Activated CD4-positive, alpha-beta T cell treated with anti-CD3 and anti-CD28 coated beads for 36 hours (primary cell): ENCODE results near the gene TPPP. TPM values are rescaled to one million over a fixed set of nuclear protein-coding genes. Genes with fewer than 3 reads are reported as not detected.
"Not testable (repeated sequence)": the region's sequence is repeated elsewhere in the genome, so short reads cannot be mapped to it uniquely, and the experiment has no call there.

Source experiments
- ATAC-seq: fragments of 200-7000 bp; cut with Tn5 transposase; one replicate; pipeline ENCODE4 v1.10.0; 2021; ENCODE audit warnings: mild to moderate bottlenecking, moderate library complexity
- CTCF ChIA-PET: fragments of 350-600 bp; sonication (Branson Sonifier 250); formaldehyde crosslinking; loops from one replicate; lab custom pipeline; 2021; ENCODE audit warnings: antibody characterized with exemption; lab: Charles Lee
- POLR2A ChIA-PET: fragments of 350-600 bp; sonication (Branson Sonifier 250); formaldehyde crosslinking; loops from one replicate; lab custom pipeline; 2021; ENCODE audit warnings: antibody characterized with exemption, inconsistent platforms; lab: Charles Lee
- DNase-seq: peaks from one replicate; pipeline ENCODE4 v3.0.0-alpha.2; 2020
- H3K27ac Mint-ChIP-seq: one replicate; pipeline ENCODE4 v1.8.0; 2021; ENCODE audit warnings: mixed read lengths
- H3K27me3 Mint-ChIP-seq: one replicate; pipeline ENCODE4 v1.8.0; 2021; ENCODE audit warnings: mixed read lengths
- H3K36me3 Mint-ChIP-seq: one replicate; pipeline ENCODE4 v1.8.0; 2021; ENCODE audit warnings: low read depth, mixed read lengths
- H3K4me1 Mint-ChIP-seq: one replicate; pipeline ENCODE4 v1.8.0; 2021; ENCODE audit warnings: mixed read lengths
- H3K4me3 Mint-ChIP-seq: one replicate; pipeline ENCODE4 v1.8.0; 2021; ENCODE audit warnings: mild to moderate bottlenecking, moderate library complexity, mixed read lengths
- H3K9me3 Mint-ChIP-seq: one replicate; pipeline ENCODE4 v1.8.0; 2021; ENCODE audit warnings: low read depth, mixed read lengths
- intact Hi-C, 2 experiments: fragments of 100-400 bp; cut with DNase I in 1 of 2; cut with micrococcal nuclease in 1 of 2; formaldehyde crosslinking; loops; one replicate each; pipeline versions ENCODE4 v1.14.2 to v1.15.1; 2022 to 2024; cut with DNase I, micrococcal nuclease
- total RNA-seq, 2 experiments: library from RNA; stranded (reverse); gene quantifications; one replicate each; pipeline ENCODE4 v1.2.3, GENCODE V29; 2021

TPPP gene
- total RNA-seq, 2 experiments from 2014 or later: 0.21 TPM

DNA sequence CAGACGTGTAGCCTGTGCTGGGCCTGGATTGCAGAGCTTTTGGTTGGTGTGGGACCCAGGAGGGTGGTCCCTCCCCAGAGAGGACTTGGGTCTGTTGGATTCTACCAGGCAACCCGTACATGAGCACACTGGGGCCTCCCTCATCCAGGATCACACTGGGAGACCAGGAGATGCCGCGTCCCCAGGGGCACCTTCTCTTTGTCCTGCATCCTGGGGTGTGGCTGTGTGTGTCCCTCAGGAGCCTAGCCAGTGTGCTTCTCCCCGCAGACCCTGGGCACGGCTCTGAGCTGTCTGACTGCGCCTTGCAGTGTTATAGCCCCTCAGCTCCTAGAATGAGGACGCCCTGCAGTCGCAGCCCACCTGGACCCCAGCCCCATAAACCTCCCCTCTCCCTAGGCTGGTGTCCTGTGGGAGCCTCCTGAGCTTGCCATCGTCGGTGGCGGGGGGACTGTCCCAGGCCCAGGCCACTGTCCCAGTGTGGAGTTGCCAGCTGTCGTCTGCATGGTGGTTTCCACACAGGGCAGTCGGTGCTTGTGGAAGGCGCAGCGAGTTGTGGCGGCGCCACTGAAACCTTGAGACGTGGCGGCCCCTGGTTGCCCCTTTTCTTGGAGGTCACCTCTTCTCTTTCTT, 53.5 kb downstream of the TPPP start:
- Mint-ChIP-seq H3K36me3 (peaks cover 48% of the 10 kb centered on the region), H3K9me3 (no peaks in the 10 kb centered on the region)
- CTCF ChIA-PET: interaction anchor here (0.7 to 1.0 kb wide), 2 partner anchors 40 to 456 kb away, joined by 3 read pairs; no protein-coding TSS in a partner anchor

DNA sequence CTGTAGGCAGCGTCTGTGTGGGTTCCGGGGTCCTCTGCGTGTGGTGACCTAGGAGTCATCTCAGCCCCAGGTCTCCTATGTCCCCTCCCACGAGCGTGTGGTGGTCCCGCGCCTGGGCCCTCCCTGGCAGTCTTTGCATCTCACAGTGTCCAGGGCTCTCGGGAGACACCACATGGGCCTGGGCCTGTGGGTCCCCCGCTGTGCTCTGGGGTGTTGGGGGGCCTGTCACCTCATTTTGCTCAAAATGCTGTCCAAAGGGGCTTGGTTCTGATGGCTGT, 54.0 kb downstream of the TPPP start:
- POLR2A ChIA-PET: no interaction called here
- Mint-ChIP-seq H3K27ac (no peak overlapping the region), H3K27me3 (no peaks in the 10 kb centered on the region), H3K4me3 (no peak overlapping the region), H3K36me3 (peaks cover 48% of the 10 kb centered on the region), H3K9me3 (no peaks in the 10 kb centered on the region), H3K4me1 (no peaks in the 10 kb centered on the region)
- CTCF ChIA-PET: interaction anchor here (0.7 to 1.0 kb wide), 2 partner anchors 39 to 456 kb away, joined by 3 read pairs; no protein-coding TSS in a partner anchor
- DNase-seq (no peak), ATAC-seq (no peak)
- intact Hi-C loops: no loop called here

More for the DNA sequence above, 53.5 kb downstream of the TPPP start:
- ATAC-seq: no peak
- H3K4me3 Mint-ChIP-seq: no peak overlapping the region
- intact Hi-C loops: no loop called here
- no peak for DNase-seq
- POLR2A ChIA-PET: no interaction called here
- no peaks in the 10 kb centered on the region for H3K27me3 Mint-ChIP-seq
- no peak overlapping the region for H3K27ac Mint-ChIP-seq
- no peaks in the 10 kb centered on the region for H3K4me1 Mint-ChIP-seq

DNA sequence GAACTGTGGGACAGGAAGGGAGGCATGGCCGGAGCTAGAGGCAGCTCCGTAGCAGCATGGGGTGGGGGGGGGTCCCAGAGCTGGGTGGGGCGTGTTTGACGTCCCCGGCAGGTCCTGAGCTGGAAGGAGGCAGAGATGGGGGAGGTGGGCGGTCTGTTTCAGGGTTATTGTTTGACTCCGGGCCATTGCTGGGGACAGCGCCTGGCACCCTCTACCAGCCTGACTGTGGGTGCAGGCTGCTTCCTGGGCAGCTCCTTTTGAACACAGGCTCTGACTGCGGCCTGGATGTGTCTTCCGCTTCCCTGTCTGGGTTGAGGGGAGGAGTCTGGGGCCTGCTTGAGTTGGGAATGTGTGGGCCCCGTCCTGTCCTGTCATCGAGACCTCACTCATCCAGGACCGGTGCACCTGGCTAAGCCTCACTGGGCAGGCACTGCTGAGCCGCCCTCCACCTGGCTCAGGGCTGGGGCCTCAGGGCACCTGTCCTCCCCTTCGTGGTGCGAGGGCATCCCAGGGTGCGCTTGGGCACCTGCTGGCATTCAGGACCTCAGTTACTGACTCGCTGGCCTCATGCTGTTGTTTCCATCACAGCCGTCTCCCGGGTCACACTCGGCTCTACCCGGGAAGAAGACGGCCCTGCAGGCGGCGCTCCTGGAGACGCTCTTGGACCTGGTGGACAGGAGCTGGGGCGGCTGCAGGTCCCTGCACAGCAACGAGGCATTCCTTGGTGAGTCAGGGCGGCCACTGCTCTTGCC, 54.5 kb downstream of the TPPP start:
- H3K27me3 Mint-ChIP-seq: no peaks in the 10 kb centered on the region
- DNase-seq: no peak
- H3K4me3 Mint-ChIP-seq: no peak overlapping the region
- H3K27ac Mint-ChIP-seq: no peak overlapping the region
- peaks cover 50% of the 10 kb centered on the region for H3K36me3 Mint-ChIP-seq
- H3K4me1 Mint-ChIP-seq: no peaks in the 10 kb centered on the region
- no peaks in the 10 kb centered on the region for H3K9me3 Mint-ChIP-seq
- intact Hi-C loops: no loop called here
- ChIA-PET CTCF (interaction anchor here (1.0 kb wide), 1 partner anchor 39 kb away, joined by 3 read pairs; no protein-coding TSS in a partner anchor), POLR2A (interaction anchor here (0.7 kb wide), 1 partner anchor 15 kb away, joined by 3 read pairs; no protein-coding TSS in a partner anchor)
- no peak for ATAC-seq

DNA sequence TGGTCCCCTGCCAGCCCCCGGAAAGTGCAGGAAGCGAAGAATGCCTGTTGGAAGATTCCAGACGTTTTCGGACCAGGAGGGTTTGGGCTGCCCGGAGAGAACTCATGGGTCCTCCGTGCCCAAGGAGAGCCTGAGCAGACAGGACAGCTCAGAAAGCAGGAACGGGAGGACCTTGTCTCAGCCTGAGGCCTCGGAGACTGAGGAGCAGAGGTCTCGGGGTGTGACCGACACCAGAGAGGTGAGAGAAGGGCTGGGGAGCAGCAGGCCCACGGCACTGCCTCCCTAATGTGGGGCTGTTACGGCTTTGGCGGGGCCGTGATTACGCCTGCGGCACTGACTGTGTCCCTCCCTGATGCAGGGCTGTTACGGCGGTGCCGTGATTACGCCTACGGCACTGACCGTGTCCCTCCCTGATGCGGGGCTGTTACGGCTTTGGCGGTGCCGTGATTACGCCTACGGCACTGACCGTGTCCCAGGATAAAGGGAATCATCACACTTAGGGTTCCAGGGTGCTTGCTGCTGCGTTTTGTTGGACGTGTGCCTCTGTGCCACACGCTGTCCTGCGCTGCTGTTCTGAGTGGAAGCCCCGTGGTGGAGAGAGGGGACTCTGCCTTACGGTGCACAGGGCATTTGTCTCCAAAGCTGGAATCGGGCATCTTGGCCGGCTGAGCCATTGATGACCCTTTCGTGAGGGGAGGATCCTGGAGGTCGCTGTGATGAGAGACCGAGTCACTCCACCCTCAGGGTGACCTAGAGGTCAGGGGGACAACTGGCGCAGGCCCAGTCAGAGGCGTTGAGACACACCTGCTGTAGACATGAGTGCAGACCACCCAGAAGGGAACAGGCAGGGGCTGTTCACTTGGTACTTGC, 55.3 kb downstream of the TPPP start:
- no peak for DNase-seq
- H3K9me3 Mint-ChIP-seq: no peaks in the 10 kb centered on the region
- H3K4me3 Mint-ChIP-seq: no peak overlapping the region
- no peak for ATAC-seq
- intact Hi-C loops: no loop called here
- no peaks in the 10 kb centered on the region for H3K4me1 Mint-ChIP-seq
- no peaks in the 10 kb centered on the region for H3K27me3 Mint-ChIP-seq
- ChIA-PET CTCF (no interaction called here), POLR2A (interaction anchor here (0.7 kb wide), 1 partner anchor 16 kb away, joined by 3 read pairs; no protein-coding TSS in a partner anchor)
- H3K36me3 Mint-ChIP-seq: peaks cover 49% of the 10 kb centered on the region
- no peak overlapping the region for H3K27ac Mint-ChIP-seq

DNA sequence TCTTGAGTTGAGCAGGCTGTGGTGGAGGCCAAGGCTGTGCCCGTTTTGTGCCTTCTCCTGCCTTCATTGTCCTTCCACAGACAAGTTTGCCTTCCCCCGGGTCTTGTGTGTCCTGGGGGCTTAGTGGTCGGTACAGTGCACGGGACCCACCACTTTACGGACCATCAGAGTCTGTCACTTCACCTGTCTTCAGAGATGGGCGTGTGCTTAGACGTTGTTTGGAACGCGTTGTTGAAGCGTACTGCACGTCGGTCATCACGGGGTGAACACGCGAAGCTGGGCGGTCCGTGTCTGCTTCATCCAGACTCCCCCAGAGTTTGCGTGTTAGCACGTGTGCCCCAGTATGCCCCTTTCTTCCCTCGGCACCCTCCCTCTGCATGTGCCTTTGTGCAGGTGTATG, 56.2 kb downstream of the TPPP start:
- no peak overlapping the region for H3K27ac Mint-ChIP-seq
- POLR2A ChIA-PET: no interaction called here
- ATAC-seq (no peak), DNase-seq (no peak)
- CTCF ChIA-PET: no interaction called here
- intact Hi-C loops: no loop called here
- H3K9me3 Mint-ChIP-seq: no peaks in the 10 kb centered on the region
- H3K27me3 Mint-ChIP-seq: no peaks in the 10 kb centered on the region
- no peaks in the 10 kb centered on the region for H3K4me1 Mint-ChIP-seq
- peaks cover 49% of the 10 kb centered on the region for H3K36me3 Mint-ChIP-seq
- no peak overlapping the region for H3K4me3 Mint-ChIP-seq

DNA sequence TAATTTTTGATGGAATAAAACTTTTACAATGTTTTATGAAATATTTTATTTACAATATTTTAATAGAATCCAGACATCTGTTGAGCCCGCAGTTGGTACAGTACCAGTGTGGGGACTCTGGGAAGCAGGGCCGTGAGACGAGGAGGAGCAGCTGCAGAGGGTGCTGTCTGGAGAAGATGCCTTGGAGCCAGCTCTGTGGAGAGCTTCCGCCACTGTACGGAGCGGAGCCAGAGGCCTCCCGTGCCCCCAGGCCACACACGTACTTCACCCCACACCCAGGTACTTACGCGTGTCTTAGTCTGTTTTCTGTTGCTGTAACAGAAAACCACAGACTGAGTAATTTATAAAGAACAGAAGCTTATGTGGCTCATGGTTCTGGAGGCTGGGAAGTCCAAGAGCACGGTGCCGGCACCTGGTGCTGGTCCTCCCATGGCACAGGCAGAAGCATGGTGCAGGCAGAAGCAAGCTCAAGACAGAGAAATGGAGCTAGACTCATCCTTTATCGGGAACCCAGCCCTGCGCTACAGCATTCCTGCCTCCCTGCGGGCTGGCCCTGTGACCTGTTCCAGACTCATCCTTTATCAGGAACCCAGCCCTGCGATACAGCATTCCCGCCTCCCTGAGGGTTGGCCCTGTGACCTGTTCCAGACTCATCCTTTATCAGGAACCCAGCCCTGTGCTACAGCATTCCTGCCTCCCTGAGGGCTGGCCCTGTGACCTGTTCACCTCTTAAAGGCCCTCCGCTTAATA, 57.7 kb downstream of the TPPP start:
- ATAC-seq: no peak
- DNase-seq: no peak
- Mint-ChIP-seq H3K36me3 (peaks cover 41% of the 10 kb centered on the region), H3K27ac (no peak overlapping the region), H3K9me3 (no peaks in the 10 kb centered on the region), H3K4me3 (no peak overlapping the region), H3K4me1 (no peaks in the 10 kb centered on the region), H3K27me3 (no peaks in the 10 kb centered on the region)
- POLR2A ChIA-PET: no interaction called here
- CTCF ChIA-PET: no interaction called here
- intact Hi-C loops: no loop called here

DNA sequence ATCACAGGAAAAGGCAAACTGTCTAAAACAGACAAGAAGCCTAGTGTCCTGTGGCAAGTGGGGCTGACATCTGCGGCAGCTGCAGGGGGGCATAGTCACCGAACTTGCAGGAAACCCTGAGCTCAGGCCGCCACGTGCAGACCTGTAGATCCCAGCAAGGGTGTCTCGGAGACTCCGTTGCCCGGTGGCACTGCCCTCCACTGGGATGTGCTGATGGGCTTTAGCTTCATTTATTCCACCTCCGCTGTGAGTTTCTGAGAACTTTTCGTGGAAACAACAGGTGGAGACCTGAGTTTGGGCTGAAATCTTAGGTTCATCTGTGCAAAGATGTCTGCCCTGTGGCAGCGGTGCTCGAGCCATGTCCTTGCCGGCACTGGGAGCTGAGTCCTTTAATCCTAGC, 59.0 kb downstream of the TPPP start:
- ChIA-PET POLR2A (no interaction called here), CTCF (no interaction called here)
- H3K4me1 Mint-ChIP-seq: no peaks in the 10 kb centered on the region
- DNase-seq: no peak
- peaks cover 36% of the 10 kb centered on the region for H3K36me3 Mint-ChIP-seq
- H3K27me3 Mint-ChIP-seq: no peaks in the 10 kb centered on the region
- ATAC-seq: no peak
- H3K27ac Mint-ChIP-seq: no peak overlapping the region
- H3K9me3 Mint-ChIP-seq: no peaks in the 10 kb centered on the region
- H3K4me3 Mint-ChIP-seq: no peak overlapping the region
- intact Hi-C loops: no loop called here

DNA sequence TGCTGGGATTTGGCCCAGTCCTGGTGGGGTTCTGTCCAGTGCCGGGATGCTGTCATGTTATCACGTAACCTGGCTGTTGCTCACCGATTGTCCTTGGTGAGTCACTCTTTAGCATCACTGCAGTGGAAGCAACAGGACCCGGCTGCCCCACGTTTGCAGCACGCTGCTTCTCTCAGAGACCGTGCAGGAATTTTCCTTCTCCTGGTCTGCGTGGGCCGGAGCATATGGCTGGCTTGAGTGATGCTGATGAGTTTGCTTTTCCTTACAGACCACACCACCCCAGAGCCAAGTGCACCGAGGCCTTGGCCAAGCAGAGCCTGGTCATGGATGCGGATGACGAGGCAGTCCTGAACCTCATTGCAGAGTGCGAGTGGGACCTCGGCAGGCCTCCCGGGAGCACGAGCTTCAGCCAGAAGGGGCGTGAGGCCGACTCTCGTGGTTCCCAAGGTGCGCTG, 59.6 kb downstream of the TPPP start:
- ChIA-PET CTCF (no interaction called here), POLR2A (no interaction called here)
- Mint-ChIP-seq H3K36me3 (peaks cover 36% of the 10 kb centered on the region), H3K9me3 (no peaks in the 10 kb centered on the region), H3K4me3 (no peak overlapping the region), H3K4me1 (no peaks in the 10 kb centered on the region), H3K27ac (no peak overlapping the region), H3K27me3 (no peaks in the 10 kb centered on the region)
- no peak for DNase-seq
- intact Hi-C loops: no loop called here
- no peak for ATAC-seq

DNA sequence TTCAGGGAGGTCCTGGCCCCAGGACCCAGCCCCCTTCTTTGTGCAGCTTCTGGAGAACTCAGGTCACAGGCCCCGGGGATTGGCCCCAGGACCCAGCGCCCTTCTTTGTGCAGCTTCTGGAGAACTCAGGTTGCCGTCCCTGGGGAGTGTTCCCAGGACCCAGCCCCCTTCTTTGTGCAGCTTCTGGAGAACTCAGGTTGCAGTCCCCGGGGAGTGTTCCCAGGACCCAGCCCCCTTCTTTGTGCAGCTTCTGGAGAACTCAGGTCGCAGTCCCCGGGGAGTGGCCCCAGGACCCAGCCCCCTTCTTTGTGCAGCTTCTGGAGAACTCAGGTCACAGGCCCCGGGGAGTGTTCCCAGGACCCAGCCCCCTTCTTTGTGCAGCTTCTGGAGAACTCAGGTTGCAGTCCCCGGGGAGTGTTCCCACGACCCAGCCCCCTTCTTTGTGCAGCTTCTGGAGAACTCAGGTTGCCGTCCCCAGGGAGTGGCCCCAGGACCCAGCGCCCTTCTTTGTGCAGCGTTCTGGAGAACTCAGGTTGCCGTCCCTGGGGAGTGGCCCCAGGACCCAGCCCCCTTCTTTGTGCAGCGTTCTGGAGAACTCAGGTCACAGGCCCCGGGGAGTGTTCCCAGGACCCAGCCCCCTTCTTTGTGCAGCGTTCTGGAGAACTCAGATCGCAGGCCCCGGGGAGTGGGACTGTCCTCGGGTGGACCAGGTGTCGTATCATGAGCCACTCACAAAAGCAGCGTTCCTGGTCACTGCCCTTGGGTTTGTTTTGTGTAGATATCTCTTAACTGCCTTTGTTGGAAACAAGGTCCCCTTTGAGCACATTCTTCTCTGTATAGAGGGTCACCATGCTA, 64.6 kb downstream of the TPPP start:
- H3K4me3 Mint-ChIP-seq, H3K27ac Mint-ChIP-seq, POLR2A ChIA-PET, CTCF ChIA-PET, ATAC-seq, H3K4me1 Mint-ChIP-seq, intact Hi-C loops, H3K9me3 Mint-ChIP-seq, DNase-seq, H3K27me3 Mint-ChIP-seq: not testable (repeated sequence)
- peaks cover 24% of the 10 kb centered on the region for H3K36me3 Mint-ChIP-seq

DNA sequence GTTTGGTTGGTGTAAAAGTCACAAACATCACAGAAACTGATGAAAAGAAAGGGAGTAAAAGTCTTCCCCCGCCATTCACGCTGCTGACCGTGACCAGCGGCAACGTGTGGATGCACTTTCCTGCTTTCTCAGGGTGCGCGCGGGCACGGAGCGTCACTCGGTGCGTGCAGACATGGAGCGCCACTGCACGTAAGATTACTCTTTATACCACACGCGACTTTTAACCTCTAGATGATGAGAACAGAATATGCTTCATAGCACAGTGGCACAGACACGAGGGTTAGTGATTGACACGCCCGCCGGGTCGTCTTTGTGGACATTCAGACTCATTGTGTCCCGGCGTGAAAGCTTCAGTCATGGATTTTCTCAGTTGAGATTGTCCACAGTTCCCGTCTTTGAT, 65.3 kb downstream of the TPPP start:
- no peaks in the 10 kb centered on the region for H3K9me3 Mint-ChIP-seq
- ChIA-PET CTCF (no interaction called here), POLR2A (no interaction called here)
- H3K36me3 Mint-ChIP-seq: peaks cover 23% of the 10 kb centered on the region
- no peaks in the 10 kb centered on the region for H3K27me3 Mint-ChIP-seq
- H3K4me3 Mint-ChIP-seq: no peak overlapping the region
- intact Hi-C loops: no loop called here
- H3K4me1 Mint-ChIP-seq: no peaks in the 10 kb centered on the region
- DNase-seq (no peak), ATAC-seq (no peak)
- H3K27ac Mint-ChIP-seq: no peak overlapping the region
